ENCODE data around the gene NTM.

GRCh38 chr11:132131047-132131446 lies 760.6 kb downstream of the NTM start:
- TF ChIP-seq CTCF (IDR thresholded peaks at IDR 0.05; ENCODE audit: poor library complexity), result no peak
- TF ChIP-seq EZH2phosphoT487 (IDR thresholded peaks at IDR 0.05; ENCODE audit: low read depth, severe bottlenecking, unreplicated experiment), result no peak

Measured in hepatocyte (in vitro differentiated cells).